HepG2 (cell line): ENCODE results near the gene COPZ2. TPM values are rescaled to one million over a fixed set of nuclear protein-coding genes. Genes with fewer than 3 reads are reported as not detected.
A peak's percentile ranks its signal among the peaks of the same experiment; 100 is the strongest.

ENCODE experiments used
- EED ChIP-seq: sonication (generic); formaldehyde crosslinking; IDR thresholded peaks from 2 replicates; pipeline ENCODE4 v1.5.0; 2020; ENCODE audit warnings: mild to moderate bottlenecking, missing genetic modification reagents
- FOXP1 ChIP-seq, 2 experiments: fragments of 450-650 bp in 1 of 2; IDR thresholded peaks; 2 replicates each; pipeline ENCODE4 v1.6.1; 2017 to 2018; ENCODE audit warnings: antibody characterized with exemption in 1 of 2
- KDM5A ChIP-seq: fragments of 200-600 bp; sonication (generic); IDR thresholded peaks from 2 replicates; pipeline ENCODE4 v1.7.0; 2018; ENCODE audit warnings: antibody characterized with exemption, mild to moderate bottlenecking, low read length, borderline replicate concordance
- KMT2A ChIP-seq: sonication (generic); formaldehyde crosslinking; IDR thresholded peaks from 2 replicates; pipeline ENCODE4 v1.4.0; 2020; ENCODE audit warnings: missing genetic modification reagents
- MAZ ChIP-seq, 2 experiments: sonication (generic) in 1 of 2; formaldehyde crosslinking in 1 of 2; IDR thresholded peaks; 2 replicates each; pipeline versions ENCODE4 v1.5.0 to v1.6.1; 2012 to 2020; ENCODE audit warnings: low read depth in 2 of 2, mild to moderate bottlenecking in 2 of 2, borderline replicate concordance in 1 of 2, improper control_type of control experiment in 1 of 2, low read length in 1 of 2, missing genetic modification reagents in 1 of 2, moderate library complexity in 1 of 2
- MED8 ChIP-seq: sonication (generic); formaldehyde crosslinking; IDR thresholded peaks from 2 replicates; pipeline ENCODE4 v1.8.1; 2023; ENCODE audit warnings: mild to moderate bottlenecking, missing genetic modification reagents; ENCODE audit not compliant: insufficient replicate concordance
- MTA3 ChIP-seq: sonication (generic); formaldehyde crosslinking; IDR thresholded peaks from 2 replicates; pipeline ENCODE4 v1.4.0; 2020; ENCODE audit warnings: missing genetic modification reagents
- NKX3-1 ChIP-seq: sonication (generic); formaldehyde crosslinking; IDR thresholded peaks from 2 replicates; pipeline ENCODE4 v1.5.0; 2020; ENCODE audit warnings: missing genetic modification reagents
- PAXIP1 ChIP-seq: sonication (generic); formaldehyde crosslinking; conservative IDR thresholded peaks from 2 replicates; pipeline ENCODE4 v1.4.0; 2020; ENCODE audit warnings: mild to moderate bottlenecking, missing genetic modification reagents, moderate library complexity
- SNAI1 ChIP-seq: sonication (generic); formaldehyde crosslinking; IDR thresholded peaks from 2 replicates; pipeline ENCODE4 v1.5.0; 2020; ENCODE audit warnings: mild to moderate bottlenecking, missing genetic modification reagents, borderline replicate concordance
- SPEN ChIP-seq: sonication (generic); formaldehyde crosslinking; IDR thresholded peaks from 2 replicates; pipeline ENCODE4 v1.5.1; 2020; ENCODE audit warnings: low read depth, mild to moderate bottlenecking, missing genetic modification reagents
- TOE1 ChIP-seq: sonication (generic); formaldehyde crosslinking; IDR thresholded peaks from 2 replicates; pipeline ENCODE4 v1.4.0; 2020; ENCODE audit warnings: mild to moderate bottlenecking, missing genetic modification reagents
- ZFP36 ChIP-seq: fragments of 150-350 bp; IDR thresholded peaks from 2 replicates; pipeline ENCODE4 v1.6.1; 2018; ENCODE audit warnings: borderline replicate concordance, low read length, low read depth; ENCODE audit not compliant: partially characterized antibody
- ZNF205 ChIP-seq: IDR thresholded peaks from 2 replicates; pipeline ENCODE4 v1.6.1; 2018; ENCODE audit warnings: missing biosample characterization, missing genetic modification reagents
- ZNF263 ChIP-seq: sonication (generic); formaldehyde crosslinking; IDR thresholded peaks from 2 replicates; pipeline ENCODE4 v1.4.0; 2020; ENCODE audit warnings: missing genetic modification reagents
- ZNF296 ChIP-seq: sonication (generic); formaldehyde crosslinking; conservative IDR thresholded peaks from 2 replicates; pipeline ENCODE4 v1.5.0; 2020; ENCODE audit warnings: mild to moderate bottlenecking, missing genetic modification reagents
- ZNF34 ChIP-seq: sonication (generic); formaldehyde crosslinking; IDR thresholded peaks from 2 replicates; pipeline ENCODE4 v1.4.0; 2020; ENCODE audit warnings: mild to moderate bottlenecking, missing genetic modification reagents, borderline replicate concordance
- ZNF550 ChIP-seq: sonication (generic); formaldehyde crosslinking; IDR thresholded peaks from 2 replicates; pipeline ENCODE4 v1.4.0; 2020; ENCODE audit warnings: mild to moderate bottlenecking, missing genetic modification reagents, borderline replicate concordance
- ZNF639 ChIP-seq: conservative IDR thresholded peaks from 2 replicates; pipeline ENCODE4 v1.6.1; 2018; ENCODE audit warnings: missing genetic modification reagents
- ZNF678 ChIP-seq: sonication (generic); formaldehyde crosslinking; IDR thresholded peaks from 2 replicates; pipeline ENCODE4 v1.4.0; 2020; ENCODE audit warnings: mild to moderate bottlenecking, missing genetic modification reagents
- ZNF770 ChIP-seq: sonication (generic); formaldehyde crosslinking; IDR thresholded peaks from 2 replicates; pipeline ENCODE4 v1.5.0; 2020; ENCODE audit warnings: mild to moderate bottlenecking, missing genetic modification reagents
- polyA plus RNA-seq, 8 experiments: library from polyadenylated mRNA; depleted of rRNA in 3 of 8; stranded (reverse) in 7 of 8; unstranded in 1 of 8; fragments of >200 nt; fragmentation: Illumina TruSeq in 4 of 8; extraction: Trizol in 4 of 8; gene quantifications; 2 replicates each; pipeline versions ENCODE4 v1.2.1 to v1.2.3, GENCODE V29; 2011 to 2016; ENCODE audit warnings: low read depth in 4 of 8, missing spikeins in 1 of 8, mixed read lengths in 1 of 8; ENCODE audit not compliant: insufficient read depth in 1 of 8
- total RNA-seq, 5 experiments: library from RNA; depleted of rRNA; stranded (reverse); fragments of >200 nt; fragmentation: Illumina TruSeq; extraction: Trizol; gene quantifications; 2 replicates each; pipeline ENCODE4 v1.2.3, GENCODE V29; 2016; ENCODE audit warnings: low read depth in 1 of 5

Gene COPZ2
- total and polyA plus RNA-seq, 2 of the 13 experiments (the other 11 are each of a cell fraction or from before 2014, with no cell fraction given): 0.61 to 1.5 TPM

- TF ChIP-seq ZNF639 (peak; percentile 43), SNAI1 (CRISPR knock-in tag) (no peak), ZNF263 (CRISPR knock-in tag) (no peak; the same call in 1 of the 2 replicates), NKX3-1 (CRISPR knock-in tag) (peak; percentile 88; the same call in 1 of the 2 replicates), ZNF770 (CRISPR knock-in tag) (peak; percentile 81), ZNF205 (CRISPR knock-in tag) (no peak; the same call in 1 of the 2 replicates), KMT2A (peak; percentile 76), SPEN (CRISPR knock-in tag) (peak; percentile 49), FOXP1 (IDR thresholded peaks at IDR 0.05) (peak; percentile 45; the same call in 1 of the 2 replicates), FOXP1 (CRISPR knock-in tag; IDR thresholded peaks at IDR 0.05) (peak; percentile 80), MTA3 (no peak), MAZ (IDR thresholded peaks at IDR 0.05; ENCODE audit: borderline replicate concordance, low read depth, low read length) (peak; percentile 93), MAZ (CRISPR knock-in tag; IDR thresholded peaks at IDR 0.05; ENCODE audit: low read depth) (peak; percentile 83), TOE1 (CRISPR knock-in tag) (0 out of 2 replicates have a peak, but pooled peaks have one; percentile 32), ZNF550 (CRISPR knock-in tag) (no peak), EED (CRISPR knock-in tag) (no peak), KDM5A (peak; percentile 81), ZNF296 (CRISPR knock-in tag) (no peak; the same call in 1 of the 2 replicates), ZNF678 (CRISPR knock-in tag) (no peak), ZNF34 (CRISPR knock-in tag) (no peak), PAXIP1 (CRISPR knock-in tag) (peak; percentile 55), ZFP36 (no peak), MED8 (CRISPR knock-in tag) (peak; percentile 78)
These were observed 11.0 kb upstream of the COPZ2 start (continued) for GRCh38 chr17:48048384-48049126.
